Astrocyte (in vitro differentiated cells and primary cell): ENCODE measurements around the gene STK32A. TPM values are rescaled to one million over a fixed set of nuclear protein-coding genes. Genes with fewer than 3 reads are reported as not detected.

Experiments used
- DNase-seq: peaks from one replicate; pipeline ENCODE4 v3.0.0-alpha.2; 2010; ENCODE audit warnings: low read depth
- FAIRE-seq: peaks from 2 replicates; lab custom pipeline; 2011; peaks lifted over from hg19 to GRCh38; lab: Jason Lieb, UNC
- H2AFZ ChIP-seq: 2 replicates; pipeline ENCODE4 v1.6.0; 2012; ENCODE audit warnings: low read depth, low read length, inconsistent platforms
- H3K27ac ChIP-seq: 2 replicates; pipeline ENCODE4 v1.5.1; 2011; ENCODE audit warnings: low read depth, low read length, inconsistent platforms
- H3K27me3 ChIP-seq: 2 replicates; pipeline ENCODE4 v1.6.0; 2011; ENCODE audit warnings: low read length, inconsistent platforms; ENCODE audit not compliant: insufficient read depth
- H3K36me3 ChIP-seq: 2 replicates; pipeline ENCODE4 v1.5.1; 2011; ENCODE audit warnings: low read length, inconsistent platforms; ENCODE audit not compliant: insufficient read depth
- H3K4me1 ChIP-seq: 2 replicates; pipeline ENCODE4 v1.5.1; 2011; ENCODE audit warnings: low read length, inconsistent platforms; ENCODE audit not compliant: insufficient read depth
- H3K4me2 ChIP-seq: 2 replicates; pipeline ENCODE4 v1.6.0; 2012; ENCODE audit warnings: low read length, inconsistent platforms
- H3K4me3 ChIP-seq: 2 replicates; pipeline ENCODE4 v1.5.1; 2011; ENCODE audit warnings: low read depth, mild to moderate bottlenecking, low read length, inconsistent platforms; ENCODE audit not compliant: insufficient read depth
- H3K79me2 ChIP-seq: 2 replicates; pipeline ENCODE4 v1.6.0; 2012; ENCODE audit warnings: mild to moderate bottlenecking, low read length, inconsistent platforms; ENCODE audit not compliant: insufficient read depth
- H3K9ac ChIP-seq: 2 replicates; pipeline ENCODE4 v1.6.0; 2012; ENCODE audit warnings: mild to moderate bottlenecking, low read length, inconsistent platforms
- H3K9me3 ChIP-seq: 2 replicates; pipeline ENCODE4 v1.5.1; 2012; ENCODE audit warnings: low read depth, mild to moderate bottlenecking, low read length, inconsistent platforms; ENCODE audit not compliant: insufficient read depth
- H4K20me1 ChIP-seq: 2 replicates; pipeline ENCODE4 v1.6.0; 2012; ENCODE audit warnings: low read length, inconsistent platforms; ENCODE audit not compliant: insufficient read depth
- H3K27ac Mint-ChIP-seq: one replicate; pipeline ENCODE4 v1.8.0; 2021; ENCODE audit warnings: mild to moderate bottlenecking, mixed read lengths; ENCODE audit not compliant: unreplicated experiment
- H3K27me3 Mint-ChIP-seq: one replicate; pipeline ENCODE4 v1.8.0; 2021; ENCODE audit warnings: low read depth, mixed read lengths; ENCODE audit not compliant: unreplicated experiment
- H3K36me3 Mint-ChIP-seq: one replicate; pipeline ENCODE4 v1.8.0; 2021; ENCODE audit warnings: low read depth, mixed read lengths; ENCODE audit not compliant: unreplicated experiment
- H3K4me1 Mint-ChIP-seq: one replicate; pipeline ENCODE4 v1.8.0; 2021; ENCODE audit warnings: low read depth, mixed read lengths; ENCODE audit not compliant: unreplicated experiment
- H3K4me3 Mint-ChIP-seq: one replicate; pipeline ENCODE4 v1.8.0; 2021; ENCODE audit warnings: mild to moderate bottlenecking, moderate library complexity, mixed read lengths; ENCODE audit not compliant: unreplicated experiment
- H3K9me3 Mint-ChIP-seq: one replicate; pipeline ENCODE4 v1.8.0; 2021; ENCODE audit warnings: mild to moderate bottlenecking, mixed read lengths; ENCODE audit not compliant: unreplicated experiment
- CTCF ChIP-seq: IDR thresholded peaks from 2 replicates; pipeline ENCODE4 v1.5.1; 2011; ENCODE audit warnings: low read depth, mild to moderate bottlenecking, inconsistent platforms, low read length, moderate library complexity; ENCODE audit not compliant: insufficient read depth
- EZH2 ChIP-seq: IDR thresholded peaks from 2 replicates; pipeline ENCODE4 v1.6.1; 2012; ENCODE audit warnings: mild to moderate bottlenecking, low read length, inconsistent platforms; ENCODE audit not compliant: insufficient read depth
- total RNA-seq: library from RNA; stranded (reverse); gene quantifications from 2 replicates; pipeline ENCODE4 v1.2.1, GENCODE V29; 2021

The STK32A gene
- total RNA-seq, 1 donor from 2014 or later: 0.25 TPM

- Histone ChIP-seq H3K9ac (no peak overlapping the region), H3K27me3 (no peaks in the 10 kb centered on the region), H2AFZ (no peak overlapping the region), H3K79me2 (no peaks in the 10 kb centered on the region), H3K4me3 (no peak overlapping the region), H3K27ac (no peak overlapping the region), H3K4me1 (no peaks in the 10 kb centered on the region), H3K9me3 (no peaks in the 10 kb centered on the region), H3K4me2 (no peak overlapping the region), H3K36me3 (no peaks in the 10 kb centered on the region), H4K20me1 (no peaks in the 10 kb centered on the region)
- Mint-ChIP-seq H3K27me3 (no peaks in the 10 kb centered on the region), H3K4me3 (no peak overlapping the region), H3K4me1 (no peaks in the 10 kb centered on the region), H3K27ac (no peak overlapping the region), H3K9me3 (peaks cover 2% of the 10 kb centered on the region), H3K36me3 (no peaks in the 10 kb centered on the region)
- no peak for DNase-seq
- TF ChIP-seq EZH2: no peak
- TF ChIP-seq CTCF: no peak
- FAIRE-seq: no peak
Measured at GRCh38 chr5:147327905-147328304, 93.1 kb downstream of the STK32A start.

- H4K20me1 ChIP-seq: no peaks in the 10 kb centered on the region
- DNase-seq (no peak), FAIRE-seq (no peak)
- no peaks in the 10 kb centered on the region for H3K36me3 ChIP-seq
- no peak overlapping the region for H3K4me2 ChIP-seq
- no peak overlapping the region for H3K4me3 Mint-ChIP-seq
- no peaks in the 10 kb centered on the region for H3K9me3 ChIP-seq
- H3K9ac ChIP-seq: no peak overlapping the region
- TF ChIP-seq EZH2 (no peak), CTCF (no peak)
- no peaks in the 10 kb centered on the region for H3K9me3 Mint-ChIP-seq
- H3K36me3 Mint-ChIP-seq: no peaks in the 10 kb centered on the region
- H3K79me2 ChIP-seq: no peaks in the 10 kb centered on the region
- no peak overlapping the region for H3K27ac ChIP-seq
- no peak overlapping the region for H3K4me3 ChIP-seq
- H2AFZ ChIP-seq: no peak overlapping the region
- H3K4me1 ChIP-seq: no peaks in the 10 kb centered on the region
- no peaks in the 10 kb centered on the region for H3K4me1 Mint-ChIP-seq
- H3K27ac Mint-ChIP-seq: no peak overlapping the region
- H3K27me3 ChIP-seq: no peaks in the 10 kb centered on the region
- H3K27me3 Mint-ChIP-seq: no peaks in the 10 kb centered on the region
Measured at GRCh38 chr5:147332658-147333057, 97.8 kb downstream of the STK32A start.

GRCh38 chr5:147336876-147337275 is 102.0 kb downstream of the STK32A start:
- Mint-ChIP-seq H3K27ac (no peak overlapping the region), H3K4me1 (no peaks in the 10 kb centered on the region), H3K4me3 (no peak overlapping the region), H3K27me3 (no peaks in the 10 kb centered on the region), H3K36me3 (no peaks in the 10 kb centered on the region), H3K9me3 (peaks cover 7% of the 10 kb centered on the region)
- FAIRE-seq (no peak), DNase-seq (no peak)
- no peak overlapping the region for H3K4me2 ChIP-seq
- no peak overlapping the region for H3K27ac ChIP-seq
- TF ChIP-seq EZH2: no peak
- no peak for TF ChIP-seq CTCF
- H3K4me3 ChIP-seq: no peak overlapping the region
- H3K4me1 ChIP-seq: no peaks in the 10 kb centered on the region
- H3K9me3 ChIP-seq: no peaks in the 10 kb centered on the region
- H3K9ac ChIP-seq: no peak overlapping the region
- H3K36me3 ChIP-seq: no peaks in the 10 kb centered on the region
- H2AFZ ChIP-seq: no peak overlapping the region
- H4K20me1 ChIP-seq: no peaks in the 10 kb centered on the region
- no peaks in the 10 kb centered on the region for H3K27me3 ChIP-seq
- H3K79me2 ChIP-seq: no peaks in the 10 kb centered on the region
